NCI-H524 (cell line): ENCODE results near the gene TAX1BP1.
A peak's percentile ranks its signal among the peaks of the same experiment; 100 is the strongest.

Source experiments
- DNase-seq, 2 experiments: peaks; one replicate each; lab custom pipeline; 2025; lab: John Stamatoyannopoulos, UW

Gene TAX1BP1

DNA sequence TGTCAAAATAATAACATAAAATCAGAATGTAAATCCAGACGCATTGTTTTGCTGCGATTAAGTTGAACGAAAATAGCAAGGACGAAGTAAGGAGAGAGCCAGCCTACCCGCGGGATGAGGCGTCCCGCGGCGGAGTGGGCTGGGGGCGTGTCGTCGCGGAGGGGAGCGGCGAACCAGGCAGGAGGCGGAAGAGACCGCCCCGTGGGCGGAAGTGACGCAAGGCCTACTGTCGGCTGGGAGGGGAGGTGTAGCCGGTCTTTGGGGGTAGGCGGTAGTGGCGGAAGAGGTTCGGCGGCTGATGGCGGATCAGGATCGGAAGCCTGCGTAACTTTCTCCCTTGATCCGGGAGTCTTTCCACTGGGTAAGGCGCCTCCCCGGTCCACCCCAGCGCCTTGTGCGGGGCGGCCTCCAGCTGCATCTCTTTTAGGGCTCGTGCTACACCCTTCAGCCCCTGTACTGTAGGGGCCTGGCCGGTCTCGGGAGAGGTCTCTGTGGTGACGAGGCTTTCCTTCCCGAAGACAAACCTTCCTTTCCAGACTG is at the start of gene TAX1BP1:
Gene TAX1BP1 (plus strand): TSS at position 254 of the 540 bp plus-strand sequence. CDS start 8,363 bp downstream, outside the sequence.
- DNase-seq: peak; percentile 66 to 88

DNA sequence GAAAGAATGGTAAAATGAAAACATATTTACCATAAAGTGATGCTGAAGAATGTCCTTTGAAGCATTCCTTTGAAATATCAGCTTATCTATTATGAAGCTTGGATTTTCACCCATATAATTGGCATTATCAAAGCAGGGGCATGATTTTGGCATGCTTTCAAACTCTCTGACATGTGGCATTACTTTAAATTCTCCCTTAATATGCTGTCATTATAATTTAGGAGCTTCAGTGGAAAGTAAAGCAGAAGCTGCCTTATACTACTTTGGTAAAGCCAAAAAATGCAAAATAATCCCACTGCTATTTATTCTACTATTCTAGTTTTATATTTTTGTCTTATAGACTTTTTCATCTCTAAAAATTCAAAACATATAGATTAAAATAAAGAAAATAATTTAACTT is 49.3 kb upstream of the TAX1BP1 start:
- DNase-seq: no peak

DNA sequence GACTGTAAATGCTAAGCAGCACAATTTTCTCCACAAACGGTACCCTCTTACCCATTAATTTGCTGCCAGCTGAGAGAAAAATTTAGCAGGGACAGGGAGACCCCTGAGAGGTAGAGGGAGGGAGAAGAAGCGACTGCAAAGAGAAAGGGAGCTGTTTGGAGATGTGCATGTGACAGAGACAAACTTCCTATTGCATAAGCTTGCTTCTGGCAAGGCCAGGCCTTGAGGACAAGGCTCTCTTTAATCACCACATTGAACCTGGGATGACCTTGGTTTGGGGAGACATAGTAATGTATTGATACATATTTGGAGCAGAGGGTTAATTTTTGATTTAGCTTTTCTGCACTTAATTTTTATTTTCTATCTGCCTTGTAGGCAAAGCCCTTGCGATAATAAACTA is 46.2 kb upstream of the TAX1BP1 start:
- no peak for DNase-seq

DNA sequence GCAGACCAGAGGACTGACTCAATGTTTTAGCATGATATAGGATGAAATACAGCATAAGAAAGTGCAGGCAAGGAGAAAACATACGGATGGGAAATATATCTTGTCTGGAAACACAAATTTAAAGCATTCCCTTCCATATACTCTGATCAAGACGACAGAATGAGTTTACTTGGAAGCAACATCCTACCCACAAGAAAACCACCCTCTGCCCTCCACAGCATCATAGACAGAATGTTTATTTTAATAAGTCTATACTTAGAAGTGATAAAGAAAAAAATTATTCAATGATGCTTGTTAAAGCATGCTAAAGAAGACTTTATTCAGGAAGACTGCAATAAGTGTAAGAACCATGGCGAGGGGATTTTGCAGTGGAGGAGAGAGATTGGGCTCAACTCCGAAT is 44.9 kb upstream of the TAX1BP1 start:
- DNase-seq: no peak

DNA sequence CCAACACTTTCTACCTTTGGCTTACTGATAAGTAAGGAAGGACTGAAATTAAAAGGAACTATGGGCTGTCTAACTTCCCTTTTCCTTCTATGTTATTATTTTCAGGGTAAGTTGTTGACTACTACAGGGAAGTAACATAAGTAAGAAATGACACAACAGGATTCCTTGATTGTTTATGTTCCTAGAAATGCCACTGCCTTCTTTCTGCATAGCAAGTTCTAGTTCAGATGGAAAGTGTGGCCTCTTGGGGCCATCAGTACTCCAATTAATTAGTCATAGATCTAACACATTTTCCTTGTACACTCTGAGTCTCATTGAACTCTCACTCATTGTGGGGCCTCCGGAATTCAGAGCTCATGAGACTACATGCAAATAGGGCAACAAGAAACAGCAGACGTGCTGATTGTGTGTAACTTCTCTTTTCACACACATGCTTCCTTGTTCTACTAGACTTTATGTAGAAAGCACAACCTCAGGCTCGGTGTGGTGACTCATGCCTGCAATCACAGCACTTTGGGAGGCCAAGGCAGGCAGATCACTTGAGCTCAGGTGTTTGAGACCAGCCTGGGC is 42.0 kb upstream of the TAX1BP1 start:
- DNase-seq: no peak

DNA sequence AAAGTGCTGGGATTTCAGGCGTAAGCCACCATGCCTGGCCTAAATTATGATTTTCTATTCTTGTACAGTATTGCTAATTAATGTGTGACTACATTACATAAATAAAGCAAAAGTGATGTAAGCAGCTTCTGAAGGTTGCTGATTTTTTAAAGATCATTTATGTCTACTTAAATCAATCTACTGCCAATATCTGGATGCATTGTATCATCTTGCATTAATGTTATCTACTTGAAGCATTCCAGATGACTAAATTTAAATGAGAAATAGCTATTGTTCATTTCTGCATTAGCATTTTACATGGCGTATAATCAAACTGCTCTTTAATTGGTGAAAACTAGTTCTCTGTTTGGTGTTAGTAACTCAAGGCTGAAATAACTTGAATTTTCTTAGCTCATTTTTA is 40.2 kb upstream of the TAX1BP1 start:
- DNase-seq: no peak

DNA sequence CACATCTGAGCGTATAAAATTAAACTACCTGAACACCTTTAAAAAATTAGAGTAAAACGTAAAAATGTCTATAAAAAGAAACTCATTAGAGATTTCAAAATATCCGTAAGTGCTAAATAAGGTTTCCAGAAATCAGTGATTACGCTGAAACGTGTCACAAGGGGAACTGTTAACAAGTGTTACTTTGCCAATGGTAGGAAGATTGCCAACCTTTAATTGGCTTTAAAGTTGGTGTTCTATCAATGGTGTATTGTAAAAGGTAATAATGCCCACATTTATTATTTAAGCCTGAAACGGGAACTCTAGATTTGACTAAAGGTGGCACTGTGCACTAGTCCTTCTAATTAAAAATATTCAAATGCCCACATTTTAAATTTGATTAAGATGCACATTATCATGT is 39.5 kb upstream of the TAX1BP1 start:
- DNase-seq: no peak

DNA sequence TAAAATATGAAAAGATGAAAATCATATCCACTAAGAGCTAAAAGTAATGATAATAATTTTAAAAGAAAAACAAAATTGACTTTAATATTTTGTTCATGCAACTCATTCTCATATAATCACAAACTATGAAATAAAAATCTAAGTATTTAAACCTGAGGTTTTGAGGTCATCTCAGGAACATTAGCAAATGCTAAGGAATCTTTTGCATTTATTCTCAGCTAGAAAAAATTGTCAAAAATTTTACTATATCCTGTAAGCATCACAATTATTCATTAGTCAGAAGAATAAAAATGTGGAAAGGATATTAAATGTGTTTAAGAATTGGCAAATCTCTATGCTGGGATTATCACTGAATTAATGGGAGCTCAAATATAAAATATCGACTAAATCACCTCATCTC is 36.8 kb upstream of the TAX1BP1 start:
- DNase-seq: no peak

DNA sequence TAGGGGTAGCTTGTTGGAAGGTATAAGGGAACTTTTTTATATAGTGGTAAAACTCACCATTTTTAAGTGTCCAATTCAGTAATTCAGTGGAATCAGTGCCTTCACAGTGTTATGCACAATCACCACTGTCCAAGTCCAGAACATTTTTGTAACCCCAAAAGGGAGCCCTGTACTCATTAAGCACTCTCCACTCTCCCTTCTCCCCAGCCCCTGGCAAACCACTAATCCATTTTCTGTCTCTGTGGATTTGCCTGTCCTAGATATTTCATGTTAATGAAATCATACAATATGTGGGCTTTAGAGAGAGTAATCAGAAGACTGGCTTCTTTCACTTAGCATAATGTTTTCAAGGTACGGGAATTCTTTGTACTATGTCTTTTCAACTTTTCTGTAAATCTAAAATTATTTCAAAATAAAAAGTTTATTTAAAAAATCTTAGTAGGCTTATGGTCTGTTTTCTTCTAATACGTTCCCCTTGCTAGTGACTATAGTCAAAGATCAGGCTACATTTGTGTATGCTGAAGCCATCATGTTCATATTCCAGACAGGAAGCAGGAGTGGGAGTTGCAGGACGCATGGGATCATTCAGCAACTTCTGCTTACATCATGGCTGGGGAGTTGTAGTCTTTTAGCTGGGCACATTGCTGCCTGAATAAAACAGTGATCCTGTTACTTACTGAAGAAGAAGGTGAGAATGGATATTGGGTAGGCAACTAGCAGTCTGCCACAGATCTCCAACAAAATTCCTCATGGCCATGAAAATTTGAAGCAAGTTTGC is 35.4 kb upstream of the TAX1BP1 start:
- DNase-seq: no peak

DNA sequence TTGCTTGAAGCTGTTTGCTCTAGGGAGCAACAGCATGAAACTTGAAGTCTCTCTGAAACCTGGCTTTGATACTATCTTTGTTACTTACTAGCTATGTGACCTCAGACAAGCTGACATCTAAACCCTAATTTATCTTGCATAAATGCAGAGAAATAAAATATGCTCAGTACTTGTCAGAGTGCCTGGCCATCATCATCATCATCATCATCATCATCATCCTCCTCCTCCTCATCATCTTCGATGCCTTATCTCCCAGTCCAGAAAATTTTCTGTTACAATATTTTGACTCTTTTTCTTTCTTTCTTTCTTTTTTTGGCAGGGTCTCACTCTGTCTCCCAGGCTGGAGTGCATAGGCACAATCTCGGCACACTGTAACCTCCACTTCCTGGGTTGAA is 34.8 kb upstream of the TAX1BP1 start:
- DNase-seq: no peak

DNA sequence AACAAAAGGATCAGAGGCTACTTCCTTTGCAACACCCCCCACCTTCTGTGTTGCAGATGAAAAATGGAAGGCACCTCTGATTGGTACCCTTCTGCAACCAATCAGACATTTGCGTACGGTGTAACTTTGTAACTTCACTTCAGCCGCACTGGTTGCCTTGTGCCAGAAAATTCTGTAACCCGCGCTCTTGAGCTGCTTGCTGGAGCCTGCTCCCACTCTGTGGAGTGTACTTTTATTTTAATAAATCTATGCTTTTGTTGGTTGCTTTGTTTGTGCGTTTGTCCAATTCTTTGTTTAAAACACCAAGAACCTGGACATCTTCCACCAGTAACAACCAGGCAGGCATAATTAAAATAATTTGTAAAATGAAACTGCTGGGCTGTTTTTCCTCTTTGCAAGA is 31.5 kb upstream of the TAX1BP1 start:
- DNase-seq: no peak

DNA sequence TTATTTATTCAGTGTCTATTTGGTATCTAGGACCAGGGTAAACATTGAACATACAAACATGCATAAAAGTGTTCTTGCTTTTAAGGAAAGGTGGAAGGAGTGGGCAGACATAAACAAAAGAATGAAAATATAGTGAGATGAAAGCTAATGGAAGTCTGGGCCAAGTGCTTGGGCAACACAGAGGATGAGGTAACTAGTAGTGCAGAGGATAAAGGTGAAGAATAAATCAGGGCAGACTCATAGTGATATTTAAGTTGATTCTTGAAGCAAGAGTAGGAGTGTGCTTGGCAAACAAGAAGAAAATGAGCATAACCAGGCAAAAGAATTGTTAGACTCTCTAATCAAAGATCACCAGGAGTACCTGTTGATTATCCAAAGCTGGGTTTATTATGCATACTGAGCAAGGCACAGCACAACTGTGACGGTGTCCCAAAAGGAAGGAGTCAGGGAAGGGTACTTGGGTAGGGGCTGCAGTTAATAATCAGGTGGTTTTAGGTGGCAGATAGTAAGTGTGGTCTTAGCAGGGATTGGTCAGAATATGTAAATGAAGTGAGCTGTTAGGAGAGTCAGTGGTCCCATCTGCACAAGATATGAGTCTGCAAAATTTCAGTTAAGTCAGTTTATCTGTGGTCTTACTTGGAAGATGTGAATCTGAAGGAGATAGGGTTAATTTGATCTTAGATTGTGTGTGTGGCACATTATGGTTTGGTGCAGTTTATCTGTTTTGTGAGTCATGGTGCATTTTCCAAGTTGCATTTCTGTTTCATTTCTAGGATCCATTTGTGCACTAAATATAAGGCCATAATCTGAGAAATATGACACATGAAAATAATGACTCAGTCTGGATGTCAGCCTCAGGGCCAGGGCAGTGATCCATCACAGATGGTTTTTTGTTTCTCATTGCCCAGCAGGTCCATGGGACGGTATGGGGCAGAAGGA is 30.6 kb upstream of the TAX1BP1 start:
- no peak for DNase-seq

DNA sequence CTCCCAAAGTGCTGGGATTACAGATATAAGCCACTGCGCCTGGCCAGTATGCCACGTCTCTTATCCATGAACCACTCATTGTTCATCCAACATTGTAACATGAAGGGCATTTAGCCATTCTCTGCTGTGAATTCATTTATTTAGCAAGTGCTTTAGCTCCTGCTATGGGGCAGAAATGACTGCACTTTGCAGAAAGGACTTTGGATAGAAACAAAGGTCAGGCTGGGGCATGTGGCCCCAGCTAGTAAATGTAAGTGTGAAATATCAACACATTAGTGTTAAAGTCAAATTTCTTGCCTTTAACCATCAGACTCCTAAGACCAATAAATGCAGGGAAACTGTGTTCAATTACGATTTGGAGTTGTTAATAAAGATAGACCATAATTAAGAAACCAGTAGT is 27.7 kb upstream of the TAX1BP1 start:
- no peak for DNase-seq

DNA sequence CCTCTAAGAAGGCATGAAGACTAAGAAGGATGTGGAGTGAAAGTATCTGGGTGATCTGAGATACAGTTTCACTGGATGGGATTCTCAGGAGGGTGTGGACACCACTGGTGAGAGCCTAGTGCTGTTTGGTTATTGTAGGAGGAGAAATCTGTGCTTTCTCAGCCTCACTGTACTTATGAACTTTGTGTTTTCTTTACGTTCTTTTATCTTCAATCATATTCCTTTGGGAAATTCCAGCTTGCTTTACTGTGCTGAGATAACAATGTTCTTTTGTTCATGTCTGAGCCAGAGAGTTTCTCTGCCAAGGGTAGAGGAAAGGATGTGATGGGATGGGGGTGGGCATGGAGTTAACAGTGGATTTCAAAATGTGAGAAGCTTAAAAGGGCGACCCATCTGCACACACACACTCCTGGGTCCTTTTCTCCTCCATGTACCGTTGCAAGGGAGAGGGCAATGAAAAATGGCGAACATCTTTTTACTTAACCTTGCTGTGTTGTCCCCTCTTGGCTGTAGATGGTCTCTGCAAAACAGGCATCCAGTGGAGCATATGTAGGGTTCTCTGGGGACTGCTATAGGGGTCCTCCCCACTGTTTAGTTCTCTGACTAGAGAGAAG is 25.0 kb upstream of the TAX1BP1 start:
- DNase-seq: no peak

DNA sequence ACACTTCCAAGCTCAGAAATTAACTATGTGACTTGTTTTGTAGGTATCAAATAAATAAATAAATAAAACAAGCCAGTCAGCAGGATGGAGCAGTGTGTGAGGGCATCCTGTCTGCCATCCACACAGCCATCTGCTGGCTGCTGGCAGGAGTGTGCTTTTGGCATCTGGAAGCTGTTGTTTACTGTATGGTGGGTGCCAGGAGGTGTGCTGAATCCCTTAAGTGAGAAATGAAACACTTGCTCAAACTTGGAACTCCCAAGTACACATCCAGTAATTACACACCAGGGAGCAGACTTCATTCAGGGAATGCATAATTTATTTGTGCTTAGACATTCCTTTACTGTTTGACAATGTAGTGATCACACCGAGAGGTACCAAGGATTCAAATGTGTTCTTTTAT is 16.9 kb upstream of the TAX1BP1 start:
- DNase-seq: peak; percentile 47 to 74

DNA sequence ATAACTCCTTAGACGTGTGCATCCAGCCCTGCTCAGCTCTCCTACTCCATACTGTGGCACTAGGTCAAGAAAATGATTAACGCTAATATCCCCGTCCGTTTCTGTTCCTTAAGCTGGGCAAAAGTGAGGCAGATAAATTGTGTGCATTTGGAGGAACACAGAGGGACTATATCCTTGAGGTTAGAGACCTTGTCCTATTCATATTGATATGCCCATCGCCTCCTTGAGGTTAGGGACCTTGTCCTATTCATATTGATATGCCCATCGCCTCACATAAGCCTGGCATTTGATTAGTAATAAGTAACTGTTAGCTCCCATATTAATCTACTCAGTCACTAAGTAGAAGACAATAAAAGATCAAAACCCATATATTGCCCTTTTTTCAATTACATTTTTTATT is 12.9 kb upstream of the TAX1BP1 start:
- no peak for DNase-seq

DNA sequence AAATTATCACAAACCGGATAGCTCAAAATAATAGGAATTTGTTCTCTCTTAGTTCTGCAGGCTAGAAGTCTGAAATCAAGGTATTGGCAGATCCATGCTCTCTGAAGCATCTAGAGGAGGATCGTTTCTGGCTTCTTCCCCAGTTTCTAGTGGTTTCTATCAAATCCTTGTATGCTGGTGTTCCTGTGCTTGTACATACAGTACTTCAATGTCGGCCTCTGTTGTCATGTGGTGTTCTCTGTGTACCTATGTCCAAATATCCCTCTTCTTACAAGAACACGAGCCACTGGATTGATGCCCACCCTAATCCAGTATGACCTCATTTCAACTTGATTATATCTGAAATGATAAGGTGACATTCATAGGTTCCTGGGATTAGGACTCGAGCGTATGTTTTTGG is 9.8 kb upstream of the TAX1BP1 start:
- no peak for DNase-seq

DNA sequence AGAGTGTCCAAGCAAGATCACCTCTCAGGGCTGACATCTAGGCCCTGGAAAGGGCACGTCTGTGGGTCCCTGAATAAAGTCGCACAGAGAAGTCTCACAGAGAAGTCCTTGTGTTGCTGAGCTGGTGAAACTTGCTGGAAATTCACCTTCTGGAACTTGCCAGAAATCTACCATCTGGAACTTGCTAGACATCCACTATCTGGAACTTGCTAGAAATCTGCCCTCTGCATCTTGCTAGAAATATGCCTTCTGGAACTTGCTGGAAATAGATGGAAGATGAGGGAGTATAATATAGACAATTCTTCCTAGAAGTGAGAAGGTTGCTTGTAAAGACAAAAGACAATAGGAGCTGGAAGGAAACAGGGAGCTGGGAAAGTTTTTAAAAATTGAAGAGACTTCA is 5.4 kb upstream of the TAX1BP1 start:
- no peak for DNase-seq

DNA sequence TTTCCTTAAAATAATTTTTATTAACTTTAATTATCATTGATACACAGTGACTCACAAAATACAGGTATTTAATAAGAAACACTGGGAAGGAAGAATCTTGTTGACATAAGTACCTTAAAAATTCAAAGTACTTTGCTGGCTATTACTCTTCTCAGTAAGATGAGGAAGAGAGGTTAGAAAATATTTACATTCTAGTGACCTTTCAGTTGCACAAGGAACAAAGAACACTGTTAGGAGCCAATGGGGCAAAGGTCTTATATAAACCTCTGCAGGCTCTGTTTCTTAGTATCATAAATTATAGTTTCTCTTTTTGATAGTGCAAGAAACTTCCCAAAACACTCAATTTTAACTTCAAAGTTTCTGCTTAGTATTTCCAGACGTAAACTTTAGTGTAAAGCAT is 4.8 kb upstream of the TAX1BP1 start:
- DNase-seq: no peak

DNA sequence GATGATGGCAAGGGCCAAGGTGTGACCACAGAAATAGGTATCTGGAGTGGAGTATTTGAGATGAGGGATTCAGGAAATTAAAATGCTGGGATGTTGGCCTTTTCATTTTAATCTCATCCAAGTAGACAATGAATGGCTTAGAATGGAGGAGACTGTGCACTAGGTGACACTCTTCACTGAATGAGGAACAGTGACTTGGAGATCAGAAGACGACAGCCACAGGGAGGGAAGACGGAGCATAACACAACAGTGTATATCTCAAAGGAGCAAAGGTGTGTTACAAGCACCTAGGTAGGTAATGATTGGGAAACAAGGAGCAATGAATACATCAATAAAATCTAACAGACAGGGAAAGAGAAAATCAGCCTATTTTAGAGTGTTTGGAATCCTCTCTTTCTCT is 4.1 kb upstream of the TAX1BP1 start:
- no peak for DNase-seq

DNA sequence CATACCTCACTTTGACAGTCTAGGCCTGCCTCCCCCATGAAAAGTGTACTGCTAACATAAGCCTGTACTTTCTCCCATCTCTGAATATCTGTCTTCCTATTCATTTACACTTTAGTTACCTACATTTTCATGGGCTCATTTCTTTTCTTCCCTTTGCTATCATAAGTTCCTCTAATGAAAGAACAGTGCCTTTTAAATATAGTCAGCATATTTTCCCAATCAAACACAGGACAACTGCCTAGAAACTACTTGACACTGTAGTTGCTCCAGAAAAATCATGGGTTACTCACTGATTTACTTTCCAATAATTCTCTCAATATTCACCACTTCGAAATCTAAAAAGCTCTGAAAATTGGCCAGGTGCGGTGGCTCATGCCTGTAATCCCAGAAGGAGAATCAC is 2.8 kb upstream of the TAX1BP1 start:
- no peak for DNase-seq

DNA sequence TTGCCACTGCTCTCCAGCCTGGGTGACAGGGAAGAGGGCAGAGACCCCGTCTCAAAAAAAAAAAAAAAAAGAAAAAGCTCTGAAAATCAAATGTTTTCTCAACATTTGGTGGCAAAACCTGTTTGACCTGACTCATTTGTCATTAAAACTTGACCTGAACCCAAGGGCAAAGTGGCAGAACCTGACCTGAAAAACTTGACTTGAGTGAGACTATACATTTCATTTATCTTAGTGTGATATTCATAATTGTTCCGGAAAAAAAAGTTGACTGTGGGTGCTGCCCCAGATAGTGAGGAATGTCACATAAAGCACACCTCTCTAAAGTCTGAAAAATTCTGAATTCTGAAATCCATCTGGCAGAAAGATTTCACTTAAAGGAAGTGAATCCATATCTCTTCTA is 2.3 kb upstream of the TAX1BP1 start:
- no peak for DNase-seq
